D341Med (cell line): ENCODE data around the gene PCGF1.

Experiments used
- DNase-seq: peaks from one replicate; pipeline ENCODE4 v3.0.0; 2012; ENCODE audit warnings: low spot score

The PCGF1 gene

DNA sequence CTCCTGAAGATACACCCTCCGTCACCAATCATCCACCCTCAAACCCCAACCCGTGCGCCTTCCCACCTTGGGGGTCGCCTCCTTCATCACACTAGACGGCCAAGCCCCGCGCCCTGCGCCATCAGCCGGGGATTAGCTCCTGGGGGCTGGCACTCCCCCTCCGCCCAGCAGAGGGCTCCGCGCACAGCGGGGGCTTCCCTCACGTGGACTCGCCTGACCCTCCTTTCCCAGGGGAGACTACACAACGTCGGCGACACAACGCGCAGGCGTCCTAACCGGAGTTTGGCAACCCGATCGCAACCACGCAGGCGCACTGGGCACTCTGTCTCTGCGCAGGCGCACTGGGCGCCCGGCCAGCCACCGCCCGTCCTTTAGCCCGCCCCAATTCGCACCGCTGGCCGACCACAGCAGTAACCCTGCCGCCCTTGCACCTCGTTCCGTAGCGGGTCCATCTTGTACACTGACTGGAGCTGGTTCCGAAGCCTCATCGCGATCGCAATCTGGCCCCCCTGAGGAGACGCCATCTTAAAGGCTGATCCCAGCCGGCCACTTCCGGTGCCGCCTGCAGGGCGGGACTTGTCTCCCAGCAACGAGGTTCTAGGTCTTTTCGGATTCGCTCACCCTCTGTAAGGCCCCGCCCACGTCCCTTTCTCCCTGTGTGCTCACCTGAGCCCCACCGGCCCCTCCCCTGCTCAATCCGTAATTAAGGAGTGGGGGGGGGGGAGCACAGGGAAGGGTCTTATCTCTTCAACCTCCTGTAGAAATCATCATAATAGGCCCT is at the start of gene PCGF1:
TSS of gene PCGF1 (minus strand) at position 551 of the 781 bp plus-strand sequence. CDS start at position 524, 27 bp downstream.
- peak; percentile 94 for DNase-seq

DNA sequence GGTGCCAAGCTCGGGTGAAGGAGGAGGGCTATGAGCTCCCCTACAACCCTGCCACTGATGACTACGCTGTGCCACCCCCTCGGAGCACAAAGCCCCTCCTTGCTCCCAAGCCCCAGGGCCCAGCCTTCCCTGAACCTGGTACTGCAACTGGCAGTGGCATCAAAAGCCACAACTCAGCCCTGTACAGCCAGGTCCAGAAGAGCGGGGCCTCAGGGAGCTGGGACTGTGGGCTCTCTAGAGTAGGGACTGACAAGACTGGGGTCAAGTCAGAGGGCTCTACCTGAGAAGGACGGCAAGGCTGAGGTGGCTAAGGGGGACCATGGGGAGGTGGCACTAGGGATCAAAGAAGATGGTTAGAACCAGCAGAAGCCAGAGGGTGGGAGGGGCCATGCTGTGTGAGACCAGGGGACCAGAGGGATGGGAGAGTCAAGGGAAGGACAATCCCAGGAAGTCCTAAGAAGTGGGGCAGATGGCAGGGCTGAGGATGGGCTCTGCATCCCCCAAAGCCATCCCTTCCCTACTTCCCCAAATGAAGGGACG is 49.4 kb upstream of the PCGF1 start:
- DNase-seq = no peak

DNA sequence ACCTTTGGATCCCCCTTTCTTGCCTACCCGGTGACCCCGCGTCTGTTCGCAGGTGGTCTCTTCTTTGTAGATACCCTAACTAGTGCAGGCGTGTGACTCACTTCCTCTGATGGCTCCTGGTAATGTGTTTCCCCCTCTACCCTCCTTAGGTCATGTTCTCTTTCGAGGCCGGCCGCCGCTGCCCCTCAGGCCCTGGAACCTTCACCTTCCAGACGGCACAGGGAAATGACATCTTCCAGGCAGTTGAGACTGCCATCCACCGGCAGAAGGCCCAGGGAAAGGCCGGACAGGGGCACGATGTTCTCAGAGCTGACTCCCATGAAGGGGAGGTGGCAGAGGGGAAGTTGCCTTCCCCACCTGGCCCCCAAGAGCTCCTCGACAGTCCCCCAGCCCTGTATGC is 48.7 kb upstream of the PCGF1 start:
- no peak for DNase-seq

DNA sequence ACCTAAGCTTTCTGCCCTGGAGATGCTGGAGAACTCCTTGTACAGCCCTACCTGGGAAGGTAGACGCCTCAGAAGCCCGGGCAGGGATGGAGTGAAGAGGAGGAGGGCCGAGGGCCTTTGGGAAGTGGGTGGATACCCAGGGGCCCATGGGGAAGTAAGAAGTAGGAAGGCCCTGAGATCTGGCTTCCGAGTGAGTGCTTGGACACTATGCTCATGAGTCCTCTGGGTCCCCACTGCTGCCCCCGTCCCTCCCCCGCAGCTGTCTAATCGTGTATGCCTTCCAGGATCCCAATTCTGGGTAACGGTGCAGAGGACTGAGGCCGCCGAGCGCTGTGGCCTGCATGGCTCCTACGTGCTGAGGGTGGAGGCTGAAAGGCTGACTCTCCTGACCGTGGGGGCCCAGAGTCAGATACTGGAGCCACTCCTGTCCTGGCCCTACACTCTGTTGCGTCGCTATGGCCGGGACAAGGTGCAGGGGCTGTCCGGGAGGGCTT is 48.2 kb upstream of the PCGF1 start:
- no peak for DNase-seq

DNA sequence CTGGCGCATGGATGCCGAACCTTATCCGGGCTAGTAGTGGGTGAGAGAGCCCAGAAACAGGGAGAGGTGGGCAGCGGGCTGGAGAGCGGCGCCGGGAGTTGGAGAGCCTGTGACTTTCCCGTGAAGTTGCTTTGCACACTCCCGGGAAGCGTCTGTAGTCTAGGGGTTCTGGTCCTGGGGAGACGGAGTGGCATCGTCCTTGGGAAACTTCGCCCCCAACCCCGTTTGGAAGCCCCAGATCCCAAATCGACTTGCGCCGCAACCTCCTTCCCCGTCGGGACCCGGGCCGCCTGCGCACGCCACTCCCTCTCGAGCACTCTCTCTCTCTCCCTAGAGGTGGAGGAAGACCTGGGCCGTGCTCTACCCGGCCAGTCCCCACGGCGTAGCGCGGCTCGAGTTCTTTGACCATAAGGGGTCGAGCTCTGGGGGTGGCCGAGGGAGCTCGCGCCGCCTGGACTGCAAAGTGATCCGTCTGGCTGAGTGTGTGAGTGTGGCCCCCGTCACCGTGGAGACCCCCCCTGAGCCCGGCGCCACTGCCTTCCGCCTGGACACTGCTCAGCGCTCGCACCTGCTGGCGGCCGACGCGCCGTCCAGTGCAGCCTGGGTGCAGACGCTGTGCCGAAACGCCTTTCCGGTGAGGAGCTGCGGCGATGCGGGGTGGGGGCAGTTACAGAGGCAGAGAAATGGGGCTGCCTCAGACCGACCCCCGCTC is 47.5 kb upstream of the PCGF1 start:
- DNase-seq = peak; percentile 47

DNA sequence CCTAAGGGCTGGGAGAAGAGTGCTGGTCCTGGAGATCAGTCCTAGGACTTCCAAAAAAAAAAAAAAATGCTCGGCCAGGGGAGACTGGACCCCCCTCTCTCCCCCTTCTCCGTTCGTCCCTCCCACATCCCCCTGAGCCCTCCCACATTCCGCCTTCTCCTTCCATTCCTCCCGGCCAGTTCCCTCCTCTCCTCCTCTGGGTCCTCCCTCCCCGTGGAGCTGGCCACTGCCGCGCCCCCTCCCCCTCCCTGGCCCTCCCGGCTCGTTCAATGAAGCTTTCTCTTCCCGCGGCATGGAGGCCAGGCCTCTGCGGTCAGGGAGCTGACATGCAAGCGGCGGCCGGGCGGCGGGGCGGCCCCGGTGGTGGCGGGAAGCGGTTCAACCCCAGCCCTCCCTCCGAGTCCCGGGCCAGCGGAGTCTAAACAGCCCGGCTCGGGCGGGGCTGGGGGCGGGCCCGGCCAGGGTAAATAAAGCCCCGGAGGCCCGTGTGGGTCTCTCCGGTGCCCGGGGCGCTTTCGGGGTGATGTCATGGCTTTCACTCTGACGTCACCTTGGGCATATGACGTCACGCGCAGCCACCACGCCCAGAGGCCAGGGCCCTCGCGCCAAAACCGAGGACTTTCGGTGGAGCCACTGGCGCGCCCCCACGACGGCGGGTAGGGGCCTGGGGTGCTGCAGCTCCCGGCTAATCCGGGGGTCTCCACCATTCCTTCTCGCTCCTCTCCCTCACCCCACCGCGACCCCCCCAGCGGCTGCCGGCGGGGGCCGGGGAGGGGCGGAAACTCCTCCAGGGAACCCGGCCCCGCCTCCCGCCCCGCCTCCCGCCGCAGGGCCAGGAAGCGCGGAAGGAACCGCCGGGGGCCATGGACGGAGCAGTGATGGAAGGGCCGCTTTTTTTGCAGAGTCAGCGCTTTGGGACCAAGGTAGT is 46.7 kb upstream of the PCGF1 start, which contains the start of the genes DOK1 and LOXL3:
TSS of gene DOK1 (plus strand) at position 829 of the 928 bp plus-strand sequence. CDS start at position 864, 35 bp downstream.
TSS of gene LOXL3 (minus strand) at position 51 of the 928 bp plus-strand sequence. CDS start 1,308 bp downstream, outside the sequence.
- DNase-seq = peak; percentile 83

DNA sequence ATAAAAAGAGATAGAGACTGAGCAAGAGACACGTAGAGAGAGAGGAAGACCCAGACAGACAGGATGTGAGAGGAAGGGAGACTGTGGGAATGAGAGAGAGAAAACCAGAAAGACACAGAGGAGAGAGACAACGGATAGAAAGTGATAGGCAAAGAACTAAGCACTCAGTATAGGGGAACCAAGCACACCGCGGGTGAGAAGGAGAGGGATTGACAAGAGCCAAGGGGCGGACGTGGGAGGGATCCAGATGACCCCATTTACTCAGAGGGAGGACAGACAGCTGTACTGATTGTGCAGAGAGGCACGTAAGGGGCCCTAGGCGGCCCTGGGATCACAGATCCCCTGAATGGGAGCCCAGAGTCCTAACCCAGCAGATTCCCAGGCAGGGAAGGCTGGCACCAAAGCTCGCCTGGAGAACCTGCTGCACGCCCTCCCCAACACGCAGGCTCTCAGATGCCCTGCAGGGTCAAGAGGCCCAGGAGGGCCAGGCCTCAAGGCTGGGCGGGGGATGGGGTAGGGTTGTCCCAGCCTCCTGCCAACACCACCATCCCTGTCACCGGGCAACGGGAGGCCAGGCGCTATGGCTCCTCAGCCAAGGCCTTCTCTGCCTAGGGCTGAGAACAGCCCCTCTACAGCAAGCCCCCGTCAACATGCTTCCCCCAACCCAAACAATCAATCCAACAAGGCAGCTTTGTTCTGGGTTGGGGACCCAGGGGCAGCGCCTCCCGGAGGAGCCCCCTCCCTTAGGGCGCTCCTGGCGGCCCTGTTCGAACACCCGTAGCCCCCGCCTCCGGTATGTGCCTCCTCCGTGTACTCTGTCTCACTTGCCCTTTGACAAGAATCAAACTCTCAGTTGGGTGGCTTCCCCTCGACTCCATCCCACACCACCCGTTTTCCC is 45.7 kb upstream of the PCGF1 start:
- no peak for DNase-seq

DNA sequence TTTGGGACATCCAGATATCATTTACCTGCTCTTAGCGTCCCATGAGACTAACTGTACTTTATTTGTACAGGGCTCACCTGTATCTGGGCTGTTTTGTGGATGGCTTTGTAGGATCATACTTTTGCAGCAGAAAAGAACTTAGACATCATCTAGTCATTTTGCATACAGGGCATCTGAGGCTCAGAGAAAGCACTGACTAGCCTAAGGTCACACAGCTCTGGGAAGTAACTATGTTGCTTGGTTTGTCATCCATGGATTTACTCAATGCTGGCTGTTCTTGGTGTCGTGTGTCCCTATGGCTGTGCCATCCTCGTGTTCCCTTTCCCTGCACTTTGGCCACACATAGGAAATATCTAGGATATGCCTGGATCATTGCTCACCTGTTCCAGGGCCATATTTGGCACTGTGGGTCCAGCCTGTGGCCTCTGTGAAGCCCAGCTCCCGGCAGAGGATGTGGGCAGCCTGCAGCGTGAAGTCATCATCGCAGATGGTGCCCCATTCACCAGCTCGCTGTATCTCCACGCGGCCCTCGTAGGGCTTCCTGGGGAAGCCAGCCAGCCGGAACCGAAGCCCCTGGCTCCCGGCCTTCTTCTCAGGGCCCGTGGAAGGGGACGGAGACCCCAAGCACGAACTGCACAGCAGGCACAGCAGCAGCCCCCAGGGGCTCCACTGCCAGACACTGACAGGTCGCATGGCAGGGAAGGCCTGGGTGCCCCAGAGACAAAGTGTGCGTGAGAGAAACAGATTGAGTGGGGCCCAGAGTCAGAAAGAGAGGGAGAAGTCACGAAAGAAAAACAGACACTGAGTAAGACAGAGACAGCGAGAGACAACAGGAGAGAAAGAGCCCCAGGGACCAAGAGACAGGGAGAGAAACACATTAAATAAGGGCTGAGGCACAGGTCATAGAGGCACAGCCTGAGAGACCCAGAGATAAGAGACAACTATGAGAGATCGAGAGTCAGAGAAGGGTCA is 44.7 kb upstream of the PCGF1 start:
- no peak for DNase-seq

DNA sequence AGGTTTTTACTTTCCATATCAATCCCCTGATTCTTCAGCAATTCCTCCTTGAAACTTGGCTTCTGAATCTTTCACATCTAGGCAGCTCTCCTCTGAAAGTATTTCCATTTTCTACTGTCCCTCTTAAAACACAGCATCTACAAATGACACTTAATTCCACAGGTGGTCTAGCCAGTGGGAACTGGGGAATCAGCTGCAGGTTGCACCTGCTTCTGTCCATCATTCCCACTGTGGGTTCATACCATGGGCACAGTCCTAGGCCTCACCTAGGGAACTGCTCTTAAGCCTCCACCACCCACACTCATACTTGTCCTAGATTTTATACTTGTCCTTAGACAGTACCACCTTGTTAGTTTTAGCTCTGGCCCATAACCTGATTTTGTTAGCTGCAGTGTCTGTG is 44.0 kb upstream of the PCGF1 start:
- DNase-seq = no peak

DNA sequence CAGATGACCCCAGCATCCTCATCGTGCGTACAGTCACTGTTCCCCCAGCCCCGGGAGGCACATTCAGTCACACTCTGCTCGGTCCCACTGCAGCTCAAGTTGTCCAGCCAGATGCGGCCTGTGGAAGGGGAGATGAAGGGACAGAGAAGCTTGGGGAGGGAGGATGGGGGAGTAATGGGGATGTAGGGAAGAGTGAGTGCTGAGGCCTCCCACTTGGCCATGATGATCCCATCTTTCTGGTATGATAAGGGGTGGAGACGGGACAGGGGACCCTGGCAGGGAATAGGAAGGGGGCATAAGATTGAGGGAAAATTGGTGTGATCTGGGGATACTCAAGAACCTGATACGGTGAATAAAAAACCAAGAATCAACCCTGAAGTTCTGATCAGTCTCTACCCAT is 42.7 kb upstream of the PCGF1 start:
- DNase-seq = no peak

DNA sequence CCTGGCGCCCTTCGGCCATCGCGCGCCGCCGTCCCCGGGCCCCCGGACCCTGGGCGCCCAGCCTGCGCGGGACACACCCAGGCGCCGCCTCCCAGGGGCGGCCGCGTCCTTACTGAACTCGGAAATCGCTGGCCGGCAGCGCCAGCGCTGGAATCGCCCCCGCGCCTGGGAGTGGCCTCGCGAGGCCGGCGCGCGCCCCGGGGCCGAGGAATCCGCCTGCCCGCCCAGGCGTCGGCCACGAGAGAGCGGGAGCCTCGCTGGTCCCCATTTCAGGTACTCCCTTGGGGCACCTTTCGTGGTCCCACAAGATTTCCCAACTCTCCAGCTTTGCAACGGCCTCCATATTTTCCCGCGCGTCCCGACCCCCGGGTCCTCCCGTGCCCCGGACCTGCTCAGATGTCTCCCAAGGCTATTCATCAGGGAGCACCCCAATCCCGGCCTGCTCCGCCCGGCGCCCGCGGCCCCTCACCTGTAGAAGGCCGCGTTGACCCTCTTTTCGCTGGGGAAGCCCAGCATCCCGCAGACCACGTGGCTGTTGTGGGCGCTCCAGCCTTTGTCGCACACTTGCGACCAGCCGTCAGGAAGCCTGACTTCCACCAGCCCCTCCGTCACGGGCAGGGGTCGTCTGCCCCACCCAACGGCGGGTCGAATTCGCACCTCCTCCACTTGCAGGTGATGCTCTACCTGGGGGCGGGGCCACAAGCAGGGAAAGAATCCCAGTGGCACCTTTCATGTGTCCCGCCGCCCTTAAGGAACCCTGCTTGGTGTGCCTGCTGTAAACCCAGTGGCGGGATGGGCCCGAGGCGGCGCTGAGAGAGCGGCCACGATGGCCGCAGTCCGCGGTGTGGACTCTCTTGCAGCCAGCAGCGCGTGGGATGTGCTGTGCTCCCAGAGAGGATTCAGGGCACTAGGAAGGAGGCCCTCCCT is 41.7 kb upstream of the PCGF1 start:
- peak; percentile 77 for DNase-seq

DNA sequence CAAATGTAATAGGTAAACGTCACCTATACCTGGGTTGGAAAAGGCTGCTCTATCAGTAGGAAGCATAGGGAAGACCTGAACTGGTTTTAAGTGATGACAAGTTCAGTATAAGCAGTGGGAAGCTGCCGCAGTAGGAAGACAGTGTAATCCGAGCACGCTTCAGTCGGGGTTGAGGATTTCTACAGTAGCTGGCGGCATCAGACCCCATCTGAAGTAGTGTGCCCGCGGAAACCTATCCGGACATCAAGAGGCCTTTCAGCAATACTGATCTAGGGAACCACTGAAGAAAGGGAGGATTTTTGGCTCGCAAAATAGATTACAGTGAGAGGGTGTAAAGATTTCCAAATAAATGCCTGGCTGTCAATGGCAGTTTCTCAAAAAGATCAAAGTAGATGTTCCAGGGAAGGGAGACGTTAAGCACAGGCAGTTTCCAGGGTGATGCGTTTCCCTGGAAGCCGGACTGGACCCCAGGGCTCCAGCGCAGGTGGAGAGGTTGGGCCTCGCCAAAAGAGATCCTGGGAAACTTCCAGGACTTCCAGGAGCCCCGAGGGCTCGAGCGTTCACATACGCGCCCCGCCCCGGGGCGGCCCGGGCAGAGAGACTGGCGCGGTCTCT is 40.9 kb upstream of the PCGF1 start:
- DNase-seq = peak; percentile 47

DNA sequence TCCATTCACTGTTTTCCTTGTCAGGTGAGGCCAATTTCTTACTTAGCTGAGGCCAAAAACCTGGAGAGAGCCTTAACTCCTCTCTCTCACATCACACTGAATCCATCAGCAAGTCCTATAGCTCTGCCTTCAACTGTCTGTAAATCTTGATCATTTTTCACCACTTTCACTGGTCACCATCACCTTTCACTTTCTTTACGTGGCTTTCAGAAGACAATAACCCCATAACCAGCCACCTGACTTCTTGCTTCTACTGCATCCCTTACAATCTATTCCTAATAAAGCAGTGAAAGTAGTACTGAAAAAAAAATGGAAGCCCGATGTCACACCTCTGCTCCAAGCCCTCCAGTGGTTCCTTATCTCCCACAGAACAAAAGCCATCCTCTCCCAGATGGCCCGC is 38.5 kb upstream of the PCGF1 start:
- no peak for DNase-seq

DNA sequence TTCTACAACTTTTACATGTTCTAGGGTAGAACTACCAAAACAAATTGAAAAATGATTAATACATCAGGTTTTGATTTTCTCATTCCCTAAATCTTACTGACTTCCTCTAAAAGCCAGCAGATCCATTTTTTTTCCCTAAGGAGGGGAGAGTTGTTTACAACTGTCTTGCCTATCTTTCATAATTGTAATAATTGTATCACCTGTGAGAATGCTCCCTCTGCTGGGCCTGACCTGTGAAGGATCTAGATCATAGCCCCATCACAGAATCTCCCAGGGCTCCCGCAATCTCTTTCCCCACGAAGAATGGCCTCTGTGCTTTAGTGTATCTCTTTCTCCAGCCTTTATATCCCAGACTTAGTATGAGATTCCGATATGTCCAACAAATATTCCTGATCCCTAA is 37.1 kb upstream of the PCGF1 start:
- no peak for DNase-seq

DNA sequence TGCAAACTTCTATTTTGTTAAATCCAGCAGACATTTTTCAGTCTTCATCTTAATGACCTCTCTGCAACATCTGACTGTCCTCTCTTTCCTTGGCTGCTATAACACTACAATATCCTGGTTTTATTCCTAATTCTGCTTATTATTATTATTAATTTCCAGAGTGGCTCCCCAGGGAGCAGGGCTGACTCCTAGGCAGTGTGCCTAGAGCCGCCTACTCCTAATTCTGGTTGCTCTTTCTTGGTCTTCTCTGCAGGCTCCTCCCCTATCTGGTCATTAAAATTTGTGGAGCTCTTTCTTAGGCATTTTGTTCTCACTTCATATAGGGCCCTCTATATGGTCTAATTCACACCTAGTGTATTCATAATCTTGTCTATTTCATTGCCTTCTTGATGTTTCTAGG is 35.5 kb upstream of the PCGF1 start:
- no peak for DNase-seq

DNA sequence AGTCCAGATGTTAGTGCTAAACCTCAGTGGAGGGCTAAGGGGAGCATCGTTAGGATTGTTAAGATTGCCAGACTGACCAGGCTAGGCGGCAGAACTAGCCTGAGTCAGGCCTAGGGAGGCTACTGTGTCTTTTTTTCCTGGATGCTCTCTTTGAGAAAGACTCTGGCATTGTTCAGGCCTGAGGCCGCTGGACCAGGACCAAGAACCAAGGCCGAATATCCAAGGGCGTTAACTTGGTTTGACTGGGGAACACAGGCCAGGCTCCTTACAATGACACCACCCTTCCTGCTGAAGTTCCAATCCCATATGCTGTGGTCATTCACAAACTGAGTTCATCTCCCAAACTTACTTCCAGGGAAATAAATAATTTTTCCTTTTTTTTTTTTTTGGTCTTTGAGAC is 32.8 kb upstream of the PCGF1 start:
- no peak for DNase-seq

DNA sequence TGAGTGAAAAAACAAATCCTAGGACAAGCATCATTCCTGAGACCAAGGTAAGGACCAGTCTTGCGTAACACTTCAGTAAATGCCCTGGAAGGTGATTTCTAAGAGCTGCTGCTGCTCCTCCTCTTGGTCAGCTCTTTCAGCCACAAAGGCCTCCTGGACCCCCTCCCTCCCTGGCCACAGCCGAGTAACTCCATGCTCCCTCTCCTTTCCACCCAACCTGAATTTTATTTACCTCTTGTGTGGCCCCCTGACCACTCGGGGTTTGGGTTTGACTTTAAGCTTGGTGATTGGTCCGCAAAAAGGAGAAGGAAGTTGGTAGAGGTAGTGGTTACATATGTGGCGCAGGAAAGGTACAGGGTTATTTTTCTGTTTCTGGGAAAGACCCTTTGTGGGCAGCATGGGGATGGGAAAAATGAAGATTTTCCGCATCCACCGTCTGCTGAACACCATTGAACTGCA is 31.4 kb upstream of the PCGF1 start:
- no peak for DNase-seq

DNA sequence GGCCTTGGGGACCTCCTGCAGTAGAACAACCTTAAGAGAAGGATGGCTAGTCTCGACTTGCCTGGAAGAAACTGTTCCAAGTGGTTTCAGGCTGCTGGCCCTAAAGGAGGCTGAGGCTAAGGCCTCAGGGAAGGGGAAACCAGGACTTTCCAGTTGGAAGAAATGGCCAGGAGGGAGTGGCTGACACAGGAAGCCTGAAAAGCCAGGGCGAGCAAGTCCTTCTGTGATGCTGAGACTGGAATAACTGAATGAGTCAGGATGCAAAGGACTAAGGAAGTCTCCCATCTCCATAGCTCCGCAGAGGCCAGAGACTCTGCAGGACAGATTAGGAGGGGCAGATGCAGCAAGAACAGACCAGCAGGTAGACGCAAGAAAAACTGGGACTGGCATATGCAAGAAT is 29.6 kb upstream of the PCGF1 start:
- no peak for DNase-seq
